NK-92 treated with Interleukin-12 subunit alpha and Interleukin-12 subunit beta, amount 100 ng/mL, for 24 hours (cell line): ENCODE results near the gene PCGF3.
"Not testable (repeated sequence)": the region's sequence is repeated elsewhere in the genome, so short reads cannot be mapped to it uniquely, and the experiment has no call there.

ENCODE experiments used
- DNase-seq: peaks from one replicate; lab custom pipeline; 2025; lab: John Stamatoyannopoulos, UW

The PCGF3 gene

DNA sequence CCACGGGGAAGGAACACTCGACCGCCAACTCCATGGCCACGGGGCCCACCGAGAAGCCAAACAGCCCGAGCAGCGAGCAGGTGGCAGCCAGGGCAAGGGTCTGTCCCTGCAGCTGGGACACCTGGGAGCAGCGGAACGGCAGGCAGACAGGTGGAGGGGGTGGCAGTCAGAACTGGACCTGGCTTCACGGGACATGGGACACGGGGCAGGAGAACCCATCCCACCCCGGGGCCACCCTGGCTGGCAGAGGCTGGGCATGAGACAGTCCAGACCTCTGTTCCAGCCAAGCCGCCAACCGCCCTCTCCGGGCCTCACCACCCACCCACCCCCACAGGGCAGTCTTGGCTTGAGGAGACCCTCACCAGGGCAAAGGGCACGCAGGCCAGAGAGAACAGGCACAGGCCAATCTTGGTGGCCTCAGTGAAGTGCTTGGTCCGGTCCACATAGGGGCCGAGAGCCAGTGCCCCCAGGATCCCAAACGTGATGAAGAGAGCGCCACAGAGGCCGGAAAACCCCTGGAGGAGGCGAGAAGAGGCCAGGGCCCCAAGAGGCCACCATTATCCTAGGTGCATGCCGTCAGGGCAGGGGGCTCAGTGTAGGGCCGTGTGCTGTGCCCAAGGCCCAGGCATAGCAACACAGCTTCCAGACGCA is 22.3 kb upstream of the PCGF3 start:
- no peak for DNase-seq

DNA sequence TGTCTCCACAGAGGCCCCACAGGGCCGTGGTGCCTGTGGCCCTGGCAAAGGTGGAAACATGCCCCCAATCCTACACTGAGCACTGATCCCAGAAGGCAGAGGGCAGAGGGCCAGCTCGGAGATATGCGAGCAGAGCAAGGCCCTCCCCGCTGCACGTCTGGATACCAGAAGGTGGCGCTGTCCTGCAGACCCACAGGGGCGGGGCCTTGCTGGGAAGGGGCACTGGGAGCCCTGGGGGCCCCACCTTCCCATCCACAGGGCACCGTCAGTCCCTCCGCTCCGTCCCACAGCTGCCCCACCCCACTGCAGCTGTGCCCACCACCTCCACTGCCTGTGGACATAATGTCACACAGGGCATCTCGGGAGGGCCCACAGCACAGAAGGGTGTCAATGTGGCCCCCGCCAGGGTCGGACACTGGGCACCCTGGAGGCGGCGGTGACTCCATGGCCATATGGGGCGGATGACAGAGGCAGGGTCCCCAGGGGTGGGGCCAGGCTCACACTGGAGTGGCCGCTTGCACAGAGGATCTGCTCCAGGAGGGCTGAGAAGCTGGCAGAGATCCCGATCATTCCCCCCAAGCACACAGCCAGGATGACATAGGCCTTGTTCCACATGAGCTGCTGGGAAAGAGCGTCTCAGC is 21.5 kb upstream of the PCGF3 start:
- peak; percentile 24 for DNase-seq

DNA sequence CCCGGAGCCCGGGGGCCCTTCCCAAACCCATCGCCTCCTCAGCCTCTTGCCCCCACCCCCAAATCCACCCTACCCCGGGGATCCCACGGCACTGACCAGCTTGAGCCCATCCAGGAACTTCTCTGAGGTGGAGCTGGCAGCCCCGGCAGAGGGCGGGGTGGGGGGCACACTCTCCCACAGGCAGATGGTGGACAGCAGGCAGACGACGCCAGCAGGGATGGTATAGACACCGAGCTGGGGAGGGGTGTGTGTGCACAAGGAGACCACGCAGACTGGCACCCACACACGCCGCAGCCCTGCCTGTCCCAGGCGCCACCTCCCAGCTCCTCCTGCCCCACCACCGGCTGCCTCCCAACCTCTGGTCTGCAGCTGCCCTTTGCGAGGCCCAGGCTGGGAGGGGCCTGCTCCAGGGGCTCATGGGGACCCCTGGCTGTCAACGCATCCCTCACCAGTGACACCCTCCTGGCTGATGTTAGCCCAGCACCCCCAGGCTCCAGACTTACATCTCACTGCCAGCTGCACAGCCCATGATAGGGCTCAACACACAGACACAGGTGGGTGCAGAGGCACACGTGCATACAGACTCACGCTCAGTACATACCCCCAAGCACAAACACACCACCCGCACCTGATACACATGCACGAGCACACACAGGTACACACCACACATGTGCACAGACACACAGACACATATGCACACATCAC is 20.9 kb upstream of the PCGF3 start:
- DNase-seq: no peak

DNA sequence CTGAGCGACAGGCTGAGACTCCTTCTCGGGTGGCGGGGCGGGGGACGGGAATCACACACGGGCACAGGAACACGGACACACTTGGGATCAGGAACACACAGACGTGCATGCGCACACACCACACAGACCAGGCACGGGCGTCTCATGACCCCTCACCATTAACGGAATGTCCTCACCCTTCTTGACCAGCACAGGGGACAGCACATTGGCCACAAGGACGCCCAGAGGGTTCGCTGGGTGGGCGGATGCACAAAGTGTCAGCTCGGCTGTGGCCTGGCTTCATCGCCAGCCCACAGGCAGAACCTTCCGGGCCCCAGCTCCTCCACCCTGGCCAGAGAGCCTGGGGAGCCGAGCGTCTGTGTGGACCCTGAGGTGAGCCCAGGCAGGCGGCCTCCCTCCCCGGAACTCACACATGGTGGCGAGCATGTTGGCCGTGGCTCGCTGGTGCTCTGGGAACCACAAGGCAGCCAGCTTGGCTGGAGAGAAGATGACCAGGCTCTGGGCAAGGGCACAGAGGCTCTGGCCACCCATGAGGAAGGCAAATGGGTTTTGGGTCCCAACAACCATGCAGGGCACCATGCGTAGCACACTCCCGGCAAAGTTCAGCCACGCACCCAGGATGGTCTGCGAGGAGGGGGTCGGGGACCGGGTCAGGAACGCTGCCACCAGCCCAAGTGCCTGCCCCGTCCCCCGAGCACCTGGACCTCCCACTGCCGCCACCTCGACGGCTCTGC is 19.8 kb upstream of the PCGF3 start:
- no peak for DNase-seq

DNA sequence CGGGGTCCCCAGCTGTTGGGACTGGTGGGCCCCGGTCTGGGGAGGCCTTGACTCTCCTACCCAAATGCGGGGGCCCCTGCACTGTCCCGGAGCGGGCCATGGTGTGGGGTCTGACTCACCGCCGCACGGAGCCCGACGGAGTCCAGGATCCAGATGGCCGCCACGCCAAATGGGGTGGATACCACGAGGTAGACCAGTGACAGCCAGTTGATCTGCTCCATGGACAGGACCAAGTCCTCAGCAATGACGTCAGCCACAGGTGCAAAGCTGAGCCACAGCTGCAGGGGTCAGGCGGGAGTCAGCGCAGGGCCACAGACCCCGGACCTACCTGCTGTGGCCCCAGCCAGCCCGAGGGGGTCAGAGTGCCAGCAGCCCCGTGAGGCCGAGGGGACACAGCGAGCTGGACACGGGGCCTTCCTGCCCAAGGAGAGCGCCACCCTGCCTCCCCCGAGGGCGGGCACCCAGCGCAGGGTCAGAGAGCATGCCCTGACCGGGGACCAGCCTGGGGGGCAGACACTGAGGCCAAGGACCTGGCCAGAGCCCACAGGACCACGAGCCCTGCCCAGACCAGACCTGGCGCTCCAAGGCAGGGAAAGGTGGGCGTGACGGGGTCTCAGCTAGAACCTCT is 19.1 kb upstream of the PCGF3 start:
- DNase-seq: no peak

DNA sequence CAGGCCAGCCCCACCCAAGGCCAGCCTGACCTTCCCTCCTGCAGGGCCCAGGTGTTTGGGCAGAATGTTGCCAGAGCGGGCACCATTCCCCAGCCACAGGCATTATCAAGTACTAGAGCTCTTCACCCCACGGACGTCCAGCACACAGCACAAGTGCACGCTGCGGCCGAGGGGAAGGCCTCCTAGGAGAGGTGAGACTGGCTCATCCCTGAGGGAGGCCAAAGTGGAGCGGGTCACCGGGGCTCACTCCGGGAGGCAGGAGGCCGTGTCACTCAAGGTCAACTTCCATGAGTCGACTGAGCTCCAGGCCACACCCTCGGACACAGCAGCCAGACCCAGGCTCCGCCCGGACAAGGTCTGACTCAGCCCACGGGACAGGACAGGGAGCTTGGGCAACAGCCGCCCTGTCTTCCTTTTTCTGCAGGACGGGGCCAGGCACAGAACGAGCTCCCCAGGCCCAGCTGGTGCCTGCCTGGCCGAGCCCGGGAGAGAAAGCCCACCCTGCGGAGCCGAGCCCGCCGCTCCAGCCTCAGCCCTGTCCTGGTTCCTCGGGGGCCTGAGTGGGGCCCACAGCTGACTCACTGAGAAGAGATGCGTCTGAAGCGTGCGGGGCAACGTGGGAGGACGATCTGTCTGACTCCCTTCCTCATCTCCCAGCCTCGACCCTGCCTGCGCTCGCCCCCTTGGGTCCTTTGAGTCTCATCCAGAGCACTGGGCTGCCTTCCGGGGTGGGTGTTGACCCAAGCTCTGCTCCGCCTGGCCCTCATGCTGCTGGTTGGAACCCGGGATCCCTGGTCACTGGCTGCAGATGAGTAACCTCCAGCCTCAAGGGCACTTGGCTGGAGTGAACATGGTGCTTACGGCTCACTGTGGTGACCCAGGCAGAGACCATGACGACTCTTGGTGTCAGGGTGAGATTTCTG is 18.3 kb upstream of the PCGF3 start:
- no peak for DNase-seq

DNA sequence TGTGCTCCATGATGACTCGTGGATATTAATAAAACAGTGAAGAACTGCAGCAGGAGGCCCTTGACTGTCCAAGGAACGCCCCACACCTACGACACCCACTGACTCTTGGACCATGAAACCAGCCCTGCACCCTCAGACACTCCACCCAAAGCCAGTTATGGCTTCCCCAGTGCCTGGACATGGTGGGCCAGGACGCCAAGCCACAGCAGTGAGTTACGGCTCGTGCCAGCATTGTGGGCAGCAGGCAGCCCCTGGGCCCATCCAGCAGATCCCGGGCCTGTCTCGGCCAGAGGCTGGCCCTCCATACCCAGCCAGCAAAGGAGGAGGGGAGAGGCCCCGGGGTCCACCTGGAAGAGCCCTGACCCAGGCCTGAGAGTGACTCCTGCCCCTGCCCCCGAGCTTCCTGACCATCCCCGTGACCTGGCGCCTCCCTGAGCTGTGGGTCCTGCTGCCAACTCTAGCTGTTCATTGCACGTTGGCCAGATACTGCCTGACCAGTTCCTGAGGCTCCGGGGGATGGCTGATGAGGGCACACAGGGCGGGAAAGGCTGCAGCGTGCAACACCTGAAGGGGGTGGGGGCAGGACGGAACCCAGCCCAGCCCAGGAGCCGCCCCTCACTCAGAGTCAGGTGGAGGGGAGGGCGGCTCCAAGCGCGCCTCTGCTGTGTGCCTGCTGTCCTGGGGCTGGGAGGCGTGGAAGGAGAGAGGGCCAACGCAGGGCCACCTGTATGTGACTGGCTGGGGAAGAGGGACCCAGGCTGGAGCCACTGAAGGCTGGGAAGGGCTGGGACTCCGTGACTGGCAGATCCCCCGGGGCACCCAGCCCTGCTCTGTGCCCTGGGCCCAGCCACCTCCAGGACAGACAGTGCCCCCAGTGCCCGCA is 17.4 kb upstream of the PCGF3 start:
- no peak for DNase-seq

DNA sequence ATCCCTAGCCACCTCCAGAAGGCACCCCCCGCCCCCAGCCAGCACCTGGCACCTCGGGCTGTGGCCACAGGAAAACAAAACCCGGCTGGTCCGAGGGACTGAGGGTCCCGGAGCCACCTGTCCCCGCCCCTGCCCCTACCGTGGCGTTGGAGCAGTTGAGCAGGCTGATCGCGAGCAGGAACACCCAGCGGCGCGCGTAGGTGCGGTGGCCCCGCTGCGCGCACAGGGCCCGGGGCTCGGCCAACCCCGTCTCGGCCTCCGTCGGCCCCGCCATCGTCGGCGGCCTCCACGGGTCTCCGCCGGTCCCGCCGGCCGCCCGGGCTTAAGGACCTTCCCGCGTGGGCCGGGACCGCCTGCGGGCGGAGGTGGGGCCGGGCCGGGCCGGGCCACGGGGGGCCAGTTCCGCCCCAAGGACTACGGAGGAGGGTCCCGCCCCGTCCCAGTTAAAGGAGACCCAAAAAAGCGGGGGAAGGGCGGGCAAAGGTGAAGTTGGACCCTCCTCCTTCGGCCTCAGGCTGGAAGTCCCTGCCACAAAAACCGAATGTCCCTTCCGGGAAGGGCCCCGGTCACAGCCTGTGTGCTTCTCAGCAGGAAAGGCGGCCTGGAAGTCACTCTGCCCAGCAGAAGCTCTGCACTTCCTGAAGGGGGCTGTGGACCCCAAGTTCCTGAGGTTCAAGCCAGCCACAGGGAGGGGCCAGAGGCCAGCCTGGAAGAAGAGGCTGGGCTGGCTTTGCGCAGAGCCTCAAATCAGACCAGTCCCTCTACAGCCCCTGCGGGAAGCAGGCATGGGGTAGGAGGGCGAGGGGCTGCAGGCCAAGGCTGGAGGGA is 16.6 kb upstream of the PCGF3 start, which contains the start of gene SLC49A3:
Gene SLC49A3 (minus strand): TSS at position 298 of the 828 bp plus-strand sequence. CDS start 24 bp downstream, at position 274.
- DNase-seq: no peak

DNA sequence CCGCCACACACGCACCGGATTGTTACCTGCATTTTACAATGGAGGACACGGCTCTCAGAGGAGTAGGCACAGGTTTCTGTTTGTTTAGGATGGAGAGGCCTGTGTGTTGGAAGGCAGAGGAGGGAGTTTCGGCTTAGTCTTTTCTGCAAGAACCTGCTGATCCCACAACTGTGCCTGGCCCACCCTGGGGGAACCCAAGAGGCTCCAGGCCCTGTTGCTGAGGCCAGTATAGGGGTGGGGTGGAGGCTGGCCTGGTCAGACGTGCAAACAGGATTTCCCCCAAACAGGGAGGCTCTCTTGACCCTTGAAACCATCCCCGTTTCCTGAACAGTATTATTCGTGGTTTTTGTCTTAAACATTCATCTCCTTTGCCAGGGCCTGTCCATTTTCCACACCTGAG is 15.9 kb upstream of the PCGF3 start:
- no peak for DNase-seq

DNA sequence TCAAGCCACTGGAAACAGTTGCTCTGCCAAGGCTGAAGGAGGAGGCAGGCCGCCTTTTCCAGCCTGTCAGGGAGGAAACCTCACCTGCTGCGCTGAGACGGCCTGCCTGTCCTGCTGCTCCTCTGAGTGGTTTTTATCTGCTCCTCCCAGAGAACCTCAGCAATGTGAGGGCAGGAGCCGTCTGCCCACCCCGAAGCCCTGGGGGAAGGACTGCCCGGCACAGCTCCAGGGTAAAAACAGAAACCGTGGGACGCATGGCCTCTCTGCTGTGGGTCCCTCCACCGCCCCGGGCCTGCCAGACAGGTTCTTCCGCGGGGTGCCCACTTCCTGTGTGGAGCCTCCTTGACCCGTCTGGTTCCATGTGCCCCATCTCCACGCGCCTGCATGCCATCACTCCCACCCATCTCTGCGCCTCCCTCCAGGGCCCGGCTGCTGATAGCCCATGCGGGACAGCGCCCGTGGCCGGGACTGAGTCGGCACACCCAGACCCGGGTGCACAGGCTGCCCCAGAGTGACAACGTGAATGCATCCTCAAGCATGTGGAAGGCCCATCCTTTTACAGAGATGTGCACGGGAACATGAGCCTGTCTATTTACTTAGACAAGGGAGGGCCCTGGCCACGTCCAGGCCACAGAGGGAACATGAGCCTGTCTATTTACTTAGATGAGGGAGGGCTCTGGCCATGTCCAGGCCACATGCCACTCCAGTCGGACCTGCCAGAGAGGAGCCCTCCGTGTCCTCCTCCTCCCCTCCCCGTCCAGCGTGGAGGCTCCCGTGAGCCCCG is 12.7 kb upstream of the PCGF3 start:
- no peak for DNase-seq

DNA sequence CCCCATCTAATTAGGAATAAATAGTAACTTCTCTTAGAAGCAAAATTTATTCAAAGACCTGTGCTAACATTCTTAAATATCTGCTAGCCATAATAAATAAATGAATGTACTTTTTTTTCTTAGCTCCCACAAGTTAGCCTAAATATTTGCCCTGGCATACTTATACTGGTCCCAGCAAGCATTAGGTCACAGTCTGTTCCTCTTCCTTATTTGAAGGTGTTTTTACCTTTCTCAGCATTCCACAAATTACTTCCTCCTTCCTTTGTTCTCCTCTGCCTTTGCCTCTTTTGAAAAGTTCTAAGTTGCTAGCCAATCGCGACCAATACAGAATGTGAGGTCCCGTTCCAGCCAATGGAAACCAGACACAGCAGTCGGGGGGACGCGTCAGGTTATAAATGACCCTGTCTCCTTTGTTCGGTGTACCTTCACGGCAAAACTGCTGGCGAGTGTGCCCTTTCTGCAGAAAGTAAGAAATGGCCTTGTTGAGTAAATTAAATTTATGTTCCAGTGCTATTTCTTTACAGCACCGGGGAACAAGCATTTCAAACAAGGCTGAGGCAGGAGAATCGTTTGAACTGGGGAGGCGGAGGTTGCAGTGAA is 11.2 kb upstream of the PCGF3 start:
- DNase-seq: not testable (repeated sequence)

DNA sequence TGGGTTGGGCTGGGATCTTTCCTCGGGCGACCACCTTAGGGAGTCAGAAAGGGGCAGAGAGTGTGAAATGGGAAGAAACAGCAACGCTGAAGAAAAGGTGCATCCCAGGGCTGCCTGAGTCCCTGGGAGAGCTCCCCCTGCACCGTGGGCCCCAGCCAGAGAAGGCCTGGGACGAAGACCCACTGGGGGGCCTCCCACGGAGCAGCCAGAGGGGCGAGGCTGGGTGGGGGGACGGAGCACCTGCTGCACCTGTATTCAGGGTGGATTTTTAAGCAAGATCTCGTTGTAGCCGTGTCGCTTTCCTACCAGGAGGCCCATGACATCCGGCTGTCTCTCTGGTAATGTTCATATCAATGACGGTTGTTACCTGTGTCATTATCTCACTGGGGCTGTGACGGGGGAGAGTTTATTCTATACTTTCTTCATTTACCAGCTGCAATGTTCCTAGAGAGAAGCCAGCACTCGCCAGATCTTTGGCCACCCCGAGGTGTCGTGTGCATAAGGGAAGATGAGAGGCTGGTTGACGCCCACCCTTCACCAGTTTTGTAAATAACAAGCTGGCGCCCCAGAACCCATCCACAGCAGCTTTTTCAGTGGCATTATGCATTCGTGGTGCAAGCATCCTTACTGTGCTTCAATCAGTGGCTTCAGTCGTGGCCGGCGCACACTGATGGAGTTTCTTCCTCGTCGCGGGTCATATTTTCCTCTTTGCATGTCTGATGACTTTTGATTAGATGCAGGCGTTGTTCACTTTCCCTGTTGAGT is 5.6 kb upstream of the PCGF3 start:
- no peak for DNase-seq

DNA sequence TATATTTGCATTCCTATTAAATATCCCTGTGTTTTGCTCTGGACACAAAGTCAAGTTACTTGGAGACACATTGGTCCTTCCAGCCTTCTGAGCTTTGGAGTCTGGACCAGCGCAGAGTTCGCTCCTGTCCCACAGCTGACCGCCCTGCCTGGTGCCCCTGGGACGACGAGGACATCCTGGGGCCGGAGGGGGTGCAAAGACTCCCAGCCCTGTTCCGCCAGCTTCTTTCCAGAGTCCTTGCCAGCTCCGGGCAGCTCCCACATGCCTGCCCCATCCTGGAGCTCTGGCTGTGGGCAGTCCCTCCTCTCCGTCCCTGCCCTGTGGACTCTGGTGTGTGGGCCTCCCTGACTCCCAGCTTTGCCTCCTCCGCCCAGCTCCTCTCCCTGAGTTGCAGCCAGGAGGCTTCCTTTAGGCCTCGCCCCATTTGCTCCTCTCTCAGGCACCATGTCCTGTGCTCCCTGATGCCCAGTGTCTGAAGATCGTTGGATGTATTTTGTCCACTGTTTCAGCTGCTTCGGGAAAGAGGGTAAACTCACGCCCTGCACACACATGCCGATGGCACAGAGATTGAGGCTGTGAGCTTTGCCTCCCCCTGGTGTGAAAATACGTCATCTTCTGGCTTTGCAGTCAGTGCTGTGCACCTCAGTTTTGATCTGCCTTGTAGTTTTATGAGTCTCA is 4.9 kb upstream of the PCGF3 start:
- DNase-seq: no peak

DNA sequence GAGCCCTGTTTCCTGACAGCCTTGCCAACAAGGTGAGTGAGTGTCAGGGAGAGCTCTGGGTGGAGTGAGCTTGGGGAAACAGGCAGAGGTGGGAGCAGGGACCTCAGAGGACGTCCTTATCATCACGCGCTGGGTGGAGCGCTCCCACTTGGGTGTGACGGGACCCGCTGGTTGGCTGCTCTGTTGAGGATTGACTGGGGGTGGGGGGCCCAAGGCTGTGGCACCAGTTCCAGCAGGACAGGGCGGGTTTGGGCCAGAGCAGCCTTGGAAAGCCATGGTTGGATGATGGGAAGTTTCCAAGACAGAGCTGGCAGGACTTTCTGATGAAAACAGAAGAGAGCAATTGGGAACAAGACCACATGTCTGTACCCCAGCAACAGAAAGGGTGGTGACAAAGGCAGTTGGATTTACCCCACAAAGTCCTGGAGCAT is 3.0 kb upstream of the PCGF3 start:
- no peak for DNase-seq

DNA sequence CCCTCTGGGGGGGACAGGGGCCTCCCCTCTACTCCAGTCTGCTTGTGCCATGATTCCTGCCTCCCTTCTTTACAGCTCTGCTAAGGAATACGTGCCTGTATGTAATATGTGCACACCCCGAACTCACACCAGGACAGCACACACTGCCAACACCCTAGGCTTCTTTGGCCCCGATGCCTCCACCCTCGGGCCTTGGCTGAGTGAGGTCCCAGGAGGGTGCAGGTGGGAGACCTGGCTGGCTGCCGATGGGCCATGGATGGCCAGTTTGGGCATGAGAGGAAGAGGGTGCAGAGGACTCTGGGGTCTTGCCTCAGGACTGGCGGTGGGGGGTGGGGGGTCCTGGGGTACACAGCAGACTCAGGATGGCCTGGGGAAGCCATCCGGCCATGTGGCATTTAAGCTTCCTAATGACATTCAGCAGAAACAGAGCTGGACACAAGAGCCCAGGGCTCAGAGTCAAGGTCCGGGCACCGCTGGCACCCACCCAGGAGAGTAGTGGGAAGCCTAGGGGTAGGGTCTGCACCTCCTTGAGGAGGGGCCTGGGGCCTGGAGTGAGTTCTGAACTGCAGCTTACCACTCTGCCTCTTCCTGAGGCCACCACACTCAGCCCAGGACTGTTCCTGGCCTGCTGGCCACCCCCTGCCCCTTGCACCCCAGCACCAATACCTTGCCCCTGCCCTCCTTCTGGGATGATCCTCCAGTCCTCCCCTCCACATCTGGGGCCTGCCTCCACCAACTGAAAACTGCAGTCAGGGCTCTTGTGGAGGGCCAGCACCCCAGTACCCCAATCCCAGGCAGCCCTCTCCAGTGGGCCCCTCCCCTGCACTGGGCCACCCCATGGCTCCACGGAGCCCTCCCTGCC is 2.1 kb upstream of the PCGF3 start:
- DNase-seq: no peak
